GM12878 (cell line): ENCODE data around the gene SPAG16. TPM values are rescaled to one million over a fixed set of nuclear protein-coding genes. Genes with fewer than 3 reads are reported as not detected.

ENCODE experiments used
- ATAC-seq: fragments of 200-7000 bp; cut with Tn5 transposase; 3 replicates; pipeline ENCODE4 v1.9.1; 2020; ENCODE audit warnings: mild to moderate bottlenecking, moderate library complexity
- BruUV-seq: library from RNA; stranded (reverse); fragments of 400-500 nt; replicated peaks from 2 replicates; lab custom pipeline; 2021; lab: Mats Ljungman, UMichigan
- CTCF ChIA-PET: fragments of 300-600 bp; sonication (Branson Sonifier 250); formaldehyde crosslinking; extraction: SDS; loops from one replicate; lab custom pipeline; 2021; ENCODE audit warnings: inconsistent platforms; lab: Yijun Ruan, JAX
- POLR2A ChIA-PET: fragments of 350-600 bp; formaldehyde crosslinking; extraction: SDS; loops from one replicate; lab custom pipeline; 2021; ENCODE audit warnings: inconsistent platforms; lab: Charles Lee
- RAD21 ChIA-PET: fragments of 300-600 bp; sonication (Branson Sonifier 250); formaldehyde crosslinking; loops from one replicate; lab custom pipeline; 2023; ENCODE audit warnings: antibody characterized with exemption; ENCODE audit not compliant: unreplicated experiment; lab: Charles Lee
- SMC1A ChIA-PET: fragments of 300-600 bp; sonication (Branson Sonifier 250); formaldehyde crosslinking; loops from one replicate; lab custom pipeline; 2023; ENCODE audit not compliant: unreplicated experiment, uncharacterized antibody; lab: Charles Lee
- DNase-seq: peaks from one replicate; pipeline ENCODE4 v3.0.0-alpha.2; 2011; ENCODE audit warnings: low read depth, low spot score
- FAIRE-seq: peaks from 3 replicates; lab custom pipeline; 2011; peaks lifted over from hg19 to GRCh38; lab: Jason Lieb, UNC
- H2AFZ ChIP-seq: 2 replicates; pipeline ENCODE4 v1.6.0; 2011; ENCODE audit warnings: low read depth, low read length, control low read depth; ENCODE audit not compliant: control insufficient read depth
- H3K27ac ChIP-seq: 2 replicates; pipeline ENCODE4 v1.5.1; 2011; ENCODE audit warnings: control low read depth; ENCODE audit not compliant: control insufficient read depth, insufficient read depth
- H3K27me3 ChIP-seq, 2 experiments: replicated peaks in 1 of 2; 2 replicates each; pipeline versions ENCODE4 v1.6.0 to v1.6.1; 2011; ENCODE audit warnings: low read length in 1 of 2; ENCODE audit not compliant: control insufficient read depth in 2 of 2, insufficient read depth in 2 of 2
- H3K36me3 ChIP-seq, 2 experiments: 2 replicates each; pipeline ENCODE4 v1.5.1; 2011; ENCODE audit warnings: low read length in 1 of 2; ENCODE audit not compliant: control insufficient read depth in 2 of 2, insufficient read depth in 2 of 2
- H3K4me1 ChIP-seq: 2 replicates; pipeline ENCODE4 v1.6.1; 2011; ENCODE audit warnings: mild to moderate bottlenecking, low read length, moderate library complexity, mixed read lengths; ENCODE audit not compliant: control insufficient read depth, insufficient read depth
- H3K4me2 ChIP-seq: 2 replicates; pipeline ENCODE4 v1.6.0; 2011; ENCODE audit warnings: control low read depth; ENCODE audit not compliant: control insufficient read depth, insufficient read depth
- H3K4me3 ChIP-seq: fragments of 200-600 bp; sonication (generic); 2 replicates; pipeline ENCODE4 v1.5.1; 2016
- H3K79me2 ChIP-seq: 2 replicates; pipeline ENCODE4 v1.6.0; 2011; ENCODE audit warnings: low read length; ENCODE audit not compliant: control insufficient read depth, insufficient read depth
- H3K9ac ChIP-seq: 2 replicates; pipeline ENCODE4 v1.8.0; 2011; ENCODE audit warnings: low read length, control low read depth, mixed read lengths; ENCODE audit not compliant: control insufficient read depth, insufficient read depth
- H3K9me3 ChIP-seq: replicated peaks from 3 replicates; pipeline ENCODE4 v1.5.1; 2011; ENCODE audit warnings: mild to moderate bottlenecking, low read length; ENCODE audit not compliant: control insufficient read depth, insufficient read depth
- H4K20me1 ChIP-seq: 2 replicates; pipeline ENCODE4 v1.6.0; 2011; ENCODE audit not compliant: control insufficient read depth, insufficient read depth
- ASH2L ChIP-seq: fragments of 300-600, 200-600 bp; sonication (generic); IDR thresholded peaks from 2 replicates; pipeline ENCODE4 v1.6.1; 2017; ENCODE audit warnings: low read depth, mild to moderate bottlenecking, borderline replicate concordance
- CEBPZ ChIP-seq: fragments of 150-350 bp; IDR thresholded peaks from 2 replicates; pipeline ENCODE4 v1.6.1; 2016; ENCODE audit warnings: low read depth, low read length
- EED ChIP-seq: sonication (generic); IDR thresholded peaks from 2 replicates; pipeline ENCODE4 v1.6.1; 2016; ENCODE audit warnings: antibody characterized with exemption, low read depth
- ESRRA ChIP-seq: IDR thresholded peaks from 2 replicates; pipeline ENCODE4 v1.6.1; 2012; ENCODE audit warnings: mild to moderate bottlenecking, low read length, improper control_type of control experiment
- EZH2 ChIP-seq: IDR thresholded peaks from 2 replicates; pipeline ENCODE4 v1.6.1; 2012; ENCODE audit warnings: low read depth, mild to moderate bottlenecking, control low read depth, inconsistent platforms, low read length, borderline replicate concordance; ENCODE audit not compliant: control insufficient read depth
- GABPA ChIP-seq: IDR thresholded peaks from 2 replicates; pipeline ENCODE4 v1.6.1; 2014; ENCODE audit warnings: antibody characterized with exemption, low read depth, mild to moderate bottlenecking, inconsistent platforms
- JUNB ChIP-seq: IDR thresholded peaks from 2 replicates; pipeline ENCODE4 v1.6.1; 2016; ENCODE audit warnings: antibody characterized with exemption, mild to moderate bottlenecking
- MTA2 ChIP-seq: fragments of 450-650 bp; IDR thresholded peaks from 2 replicates; pipeline ENCODE4 v1.6.1; 2016; ENCODE audit warnings: low read depth, mild to moderate bottlenecking, moderate library complexity
- POLR2A ChIP-seq: IDR thresholded peaks from 2 replicates; pipeline ENCODE4 v1.6.1; 2011; ENCODE audit warnings: low read depth, mild to moderate bottlenecking, low read length
- RAD51 ChIP-seq: fragments of 450-650 bp; IDR thresholded peaks from 2 replicates; pipeline ENCODE4 v1.6.1; 2016; ENCODE audit warnings: moderate library complexity, mild to moderate bottlenecking, inconsistent platforms
- SPI1 ChIP-seq: IDR thresholded peaks from 2 replicates; pipeline ENCODE4 v1.6.1; 2011; ENCODE audit warnings: low read depth, mild to moderate bottlenecking, low read length, moderate library complexity, borderline replicate concordance; ENCODE audit not compliant: insufficient read depth
- STAT1 ChIP-seq: fragments of 450-650 bp; conservative IDR thresholded peaks from 2 replicates; pipeline ENCODE4 v1.6.1; 2014; ENCODE audit warnings: antibody characterized with exemption, mild to moderate bottlenecking
- WGBS: methylation state at CpG from one replicate; pipeline ENCODE4 v1.1.6; 2016; ENCODE audit warnings: low lambda C conversion rate; ENCODE audit not compliant: insufficient replicate concordance, insufficient coverage; ENCODE audit errors: missing lambda C conversion rate; 5-methylcytosine and 5-hydroxymethylcytosine counted together
- in situ Hi-C: fragments of 300-500 bp; cut with MboI; formaldehyde crosslinking; loops from 9 replicates; pipeline ENCODE4 v1.14.3; 2018; ENCODE audit warnings: mixed read lengths
- intact Hi-C: fragments of 100-400 bp; cut with micrococcal nuclease; formaldehyde crosslinking; loops from one replicate; pipeline ENCODE4 v1.14.2; 2022; ENCODE audit not compliant: unreplicated experiment
- polyA plus RNA-seq, 11 experiments: library from polyadenylated mRNA; depleted of rRNA in 4 of 11; unstranded in 6 of 11; stranded (reverse) in 5 of 11; fragments of >200 nt; fragmentation: Nextera tagmentation in 4 of 11; fragmentation: Illumina TruSeq in 1 of 11; extraction: Ambion mirVana in 4 of 11; extraction: Trizol in 1 of 11; gene quantifications; 1 replicate in 1 of 11; 2 replicates in 10 of 11; pipeline versions ENCODE4 v1.2.1 to v1.2.3, GENCODE V29; 2011 to 2016; ENCODE audit warnings: inconsistent platforms in 2 of 11, missing spikeins in 2 of 11, low read depth in 1 of 11
- total RNA-seq, 4 experiments: library from RNA; depleted of rRNA in 3 of 4; stranded (reverse); fragments of >200 nt in 3 of 4; fragmentation: Illumina TruSeq in 1 of 4; extraction: Trizol in 1 of 4; gene quantifications; 2 replicates each; pipeline versions ENCODE4 v1.2.1 to v1.2.3, GENCODE V29; 2013 to 2021

Gene SPAG16
- total and polyA plus RNA-seq, 10 of the 15 experiments (the other 5 are each of a cell fraction or from before 2014, with no cell fraction given) = 6.0 to 25.0 (median 15.2) TPM

GRCh38 chr2:214255046-214255445 is 970.8 kb downstream of the SPAG16 start:
- ATAC-seq = peak; percentile 61
- Histone ChIP-seq H2AFZ (no peak overlapping the region), H3K4me3 (no peak overlapping the region), H3K79me2 (no peaks in the 10 kb centered on the region), H3K4me2 (no peak overlapping the region), H3K9me3 (no peaks in the 10 kb centered on the region), H3K27ac (no peak overlapping the region), H3K4me1 (no peaks in the 10 kb centered on the region), H3K36me3 (no peaks in the 10 kb centered on the region), H3K9ac (no peak overlapping the region), H4K20me1 (no peaks in the 10 kb centered on the region), H3K27me3 (no peaks in the 10 kb centered on the region)
- no TSS peak for BruUV-seq
- WGBS = 4% methylated on average over 1 of the region's 1 CpG
- ChIA-PET CTCF (no interaction called here), SMC1A (no interaction called here), RAD21 (no interaction called here), POLR2A (no interaction called here)
- in situ Hi-C loops (no loop called here), intact Hi-C loops (no loop called here)
- no peak for DNase-seq
- peak; percentile 29; the same call in 1 of the 2 replicates for TF ChIP-seq MTA2
- no peak for TF ChIP-seq EZH2
- peak; percentile 28; the same call in 1 of the 2 replicates for TF ChIP-seq SPI1
- FAIRE-seq = no peak

- Histone ChIP-seq H3K4me2 (no peak overlapping the region), H3K27ac (no peak overlapping the region), H3K79me2 (no peaks in the 10 kb centered on the region), H3K9ac (no peak overlapping the region), H3K27me3 (no peaks in the 10 kb centered on the region), H3K4me3 (no peak overlapping the region), H3K9me3 (no peaks in the 10 kb centered on the region), H3K4me1 (no peaks in the 10 kb centered on the region), H2AFZ (no peak overlapping the region), H4K20me1 (no peaks in the 10 kb centered on the region), H3K36me3 (no peaks in the 10 kb centered on the region)
- in situ Hi-C loops (no loop called here), intact Hi-C loops (no loop called here)
- SMC1A ChIA-PET = interaction anchor here (1.0 kb wide), 1 partner anchor 32 kb away, joined by 3 read pairs; no protein-coding TSS in a partner anchor
- CTCF ChIA-PET = no interaction called here
- RAD21 ChIA-PET = no interaction called here
- BruUV-seq = no TSS peak
- ATAC-seq = no peak
- POLR2A ChIA-PET = no interaction called here
- 7% methylated on average over 1 of the region's 1 CpG for WGBS
- no peak for DNase-seq
- FAIRE-seq = no peak
- TF ChIP-seq EED (no peak), POLR2A (no peak), ESRRA (no peak), JUNB (no peak), STAT1 (no peak), GABPA (no peak), RAD51 (no peak), CEBPZ (no peak), SPI1 (no peak), ASH2L (no peak), EZH2 (no peak)
These were observed 977.4 kb downstream of the SPAG16 start for GRCh38 chr2:214261683-214262082.
